NK-92 treated with Interleukin-12 subunit alpha and Interleukin-12 subunit beta, amount 100 ng/mL, for 24 hours (cell line): ENCODE measurements around the gene NDFIP1.
"Not testable (repeated sequence)": the region's sequence is repeated elsewhere in the genome, so short reads cannot be mapped to it uniquely, and the experiment has no call there.

ENCODE experiments used
- DNase-seq: peaks from one replicate; lab custom pipeline; 2025; lab: John Stamatoyannopoulos, UW

The NDFIP1 gene

GRCh38 chr5:142154449-142154841, 45.9 kb downstream of the NDFIP1 start:
- not testable (repeated sequence) for DNase-seq

GRCh38 chr5:142156839-142157463, 48.4 kb downstream of the NDFIP1 start:
- no peak for DNase-seq

GRCh38 chr5:142159354-142159753, 50.8 kb downstream of the NDFIP1 start:
- no peak for DNase-seq

GRCh38 chr5:142164315-142164714, 55.7 kb downstream of the NDFIP1 start:
- DNase-seq, result no peak

- DNase-seq, result no peak
Observed at GRCh38 chr5:142166754-142167153, 58.2 kb downstream of the NDFIP1 start.

GRCh38 chr5:142167458-142167857, 58.9 kb downstream of the NDFIP1 start:
- no peak for DNase-seq

GRCh38 chr5:142168365-142168764, 59.8 kb downstream of the NDFIP1 start:
- DNase-seq, result no peak

- no peak for DNase-seq
Observed at GRCh38 chr5:142170254-142170953, 61.8 kb downstream of the NDFIP1 start.

GRCh38 chr5:142171270-142171669, 62.7 kb downstream of the NDFIP1 start:
- no peak for DNase-seq

- no peak for DNase-seq
Observed at GRCh38 chr5:142175039-142175438, 66.5 kb downstream of the NDFIP1 start.

GRCh38 chr5:142175461-142176142, 67.0 kb downstream of the NDFIP1 start:
- DNase-seq, result no peak

GRCh38 chr5:142176255-142176654, 67.7 kb downstream of the NDFIP1 start:
- DNase-seq, result no peak

- no peak for DNase-seq
Observed at GRCh38 chr5:142178651-142179050, 70.1 kb downstream of the NDFIP1 start.

GRCh38 chr5:142179776-142180387, 71.3 kb downstream of the NDFIP1 start:
- DNase-seq, result no peak

GRCh38 chr5:142181096-142181495, 72.5 kb downstream of the NDFIP1 start:
- no peak for DNase-seq

GRCh38 chr5:142181547-142182163, 73.1 kb downstream of the NDFIP1 start:
- no peak for DNase-seq

GRCh38 chr5:142182840-142183239, 74.3 kb downstream of the NDFIP1 start:
- DNase-seq, result no peak

GRCh38 chr5:142183561-142183960, 75.0 kb downstream of the NDFIP1 start:
- no peak for DNase-seq

- DNase-seq, result no peak
Observed at GRCh38 chr5:142184988-142185387, 76.4 kb downstream of the NDFIP1 start.

GRCh38 chr5:142186514-142186856, 77.9 kb downstream of the NDFIP1 start:
- DNase-seq, result no peak

GRCh38 chr5:142186857-142187594, 78.4 kb downstream of the NDFIP1 start:
- DNase-seq, result peak; percentile 22

GRCh38 chr5:142188691-142189090, 80.1 kb downstream of the NDFIP1 start:
- DNase-seq, result not testable (repeated sequence)
